Thyroid gland (tissue), 4 donors: Measurements from ENCODE around the gene SCN5A. TPM values are rescaled to one million over a fixed set of nuclear protein-coding genes. Genes with fewer than 3 reads are reported as not detected.

Source experiments
- DNase-seq, 2 donors: peaks; one replicate each; pipeline ENCODE4 v3.0.0-alpha.2; 2019
- H3K27ac ChIP-seq, 3 donors: fragments of 200-600 bp; sonication (generic); 1 replicate in 2 of 3; 2 replicates in 1 of 3; pipeline ENCODE4 v1.5.1; 2016 to 2019; ENCODE audit warnings: mild to moderate bottlenecking in 1 of 3, moderate library complexity in 1 of 3
- H3K27me3 ChIP-seq: fragments of 200-600 bp; sonication (generic); one replicate; pipeline ENCODE4 v1.5.1; 2019
- H3K36me3 ChIP-seq, 2 donors: fragments of 200-600 bp; sonication (generic); one replicate each; pipeline ENCODE4 v1.5.1; 2016 to 2019
- H3K4me1 ChIP-seq, 2 donors: fragments of 200-600 bp; sonication (generic); one replicate each; pipeline ENCODE4 v1.5.1; 2017 to 2019
- H3K4me3 ChIP-seq, 3 donors: fragments of 200-600 bp; sonication (generic); replicated peaks in 1 of 3; 1 replicate in 2 of 3; 2 replicates in 1 of 3; pipeline ENCODE4 v1.5.1; 2016; ENCODE audit warnings: mild to moderate bottlenecking in 1 of 3
- H3K9me3 ChIP-seq: fragments of 200-600 bp; sonication (generic); one replicate; pipeline ENCODE4 v1.5.1; 2017
- CTCF ChIP-seq, 6 experiments: fragments of 200-600 bp in 3 of 6; fragments of 450-650 bp in 3 of 6; sonication (generic) in 3 of 6; IDR thresholded peaks; one replicate each; pipeline ENCODE4 v1.5.1; 2016 to 2019; ENCODE audit warnings: antibody characterized with exemption in 6 of 6, mild to moderate bottlenecking in 2 of 6, inconsistent platforms in 1 of 6, moderate library complexity in 1 of 6
- POLR2A ChIP-seq, 2 donors: fragments of 450-650 bp; IDR thresholded peaks; one replicate each; pipeline ENCODE4 v1.6.1; 2017; ENCODE audit warnings: antibody characterized with exemption in 2 of 2, mild to moderate bottlenecking in 2 of 2, moderate library complexity in 1 of 2
- WGBS, 2 donors: methylation state at CpG; one replicate each; pipeline ENCODE4 v1.1.5; 2017; 5-methylcytosine and 5-hydroxymethylcytosine counted together
- intact Hi-C: fragments of 100-400 bp; cut with DNase I; formaldehyde crosslinking; loops from one replicate; pipeline ENCODE4 v1.15.1; 2023
- small RNA-seq: library from RNA; depleted of rRNA; stranded (forward); fragments of <200 nt; gene quantifications from one replicate; pipeline ENCODE3, GENCODE V24; 2016
- total RNA-seq, 4 donors: library from RNA; depleted of rRNA; stranded (reverse); fragments of >200 nt; gene quantifications; one replicate each; pipeline ENCODE4 v1.2.3, GENCODE V29; 2016

SCN5A gene
- total RNA-seq, 4 donors from 2014 or later = 0.13 to 1.9 (median 1.1) TPM

- 93% methylated on average over 2 of the region's 2 CpGs for WGBS, 2 donors
- H3K27me3 ChIP-seq = no peaks in the 10 kb centered on the region
- TF ChIP-seq CTCF (IDR thresholded peaks at IDR 0.05) = no peak
- TF ChIP-seq POLR2A (IDR thresholded peaks at IDR 0.05) = no peak
- H3K9me3 ChIP-seq = no peaks in the 10 kb centered on the region
- peaks cover 0 to 6% of the 10 kb centered on the region in 2 donors for H3K36me3 ChIP-seq
- no peak for DNase-seq
- intact Hi-C loops = no loop called here
- no peak overlapping the region for H3K4me3 ChIP-seq
- no peaks in the 10 kb centered on the region for H3K4me1 ChIP-seq
- H3K27ac ChIP-seq = no peak overlapping the region
These were observed 142.4 kb downstream of the SCN5A start for GRCh38 chr3:38507120-38507519.

- no peak for DNase-seq
- Histone ChIP-seq H3K27ac (no peak overlapping the region), H3K36me3 (peaks cover 0 to 7% of the 10 kb centered on the region in 2 donors), H3K4me1 (peaks cover 0 to 4% of the 10 kb centered on the region in 2 donors), H3K4me3 (no peak overlapping the region), H3K27me3 (no peaks in the 10 kb centered on the region), H3K9me3 (no peaks in the 10 kb centered on the region)
- WGBS, 2 donors = 79 to 84% methylated on average over 2 of the region's 2 CpGs
- TF ChIP-seq CTCF (IDR thresholded peaks at IDR 0.05) (no peak), POLR2A (IDR thresholded peaks at IDR 0.05) (no peak)
- intact Hi-C loops = no loop called here
These were observed 148.6 kb downstream of the SCN5A start for GRCh38 chr3:38500688-38501417.

Small RNAs within 50 kb of the gene (small RNA-seq; reads per million reads assigned to genes)
- not detected for gene RF00019

Other genes with a start within 250 kb of the SCN5A start
- gene ACVR2B, start 195.8 kb downstream of the SCN5A start, total RNA-seq = 10 to 100 TPM in 1 of 4 donors, 1 to 10 TPM in 3; 5.1 to 12.2 (median 7.7) TPM
- 10 to 100 TPM in 3 of 4 donors, 1 to 10 TPM in 1; 7.6 to 17.6 (median 14.1) TPM for gene EXOG, start 153.3 kb downstream of the SCN5A start, total RNA-seq
- gene SCN10A, start 166.5 kb upstream of the SCN5A start, total RNA-seq = not detected